ENCODE results near the gene BCDIN3D. TPM values are rescaled to one million over a fixed set of nuclear protein-coding genes. Genes with fewer than 3 reads are reported as not detected.
"Not testable (repeated sequence)": the region's sequence is repeated elsewhere in the genome, so short reads cannot be mapped to it uniquely, and the experiment has no call there.

The BCDIN3D gene
- total RNA-seq, 2 experiments from 2014 or later: 7.7 to 8.7 TPM

- no peak for DNase-seq
- ChIA-PET CTCF (interaction anchor here (1.0 kb wide), 1 partner anchor 10 kb away, joined by 3 read pairs; no protein-coding TSS in a partner anchor), POLR2A (no interaction called here)
- H3K4me3 Mint-ChIP-seq: no peak overlapping the region
- no peaks in the 10 kb centered on the region for H3K27me3 Mint-ChIP-seq
- H3K4me1 Mint-ChIP-seq: no peaks in the 10 kb centered on the region
- H3K9me3 Mint-ChIP-seq: peaks cover under 1% of the 10 kb centered on the region
- H3K36me3 Mint-ChIP-seq (ENCODE audit: low read depth): no peaks in the 10 kb centered on the region
- no peak overlapping the region for H3K27ac Mint-ChIP-seq
Measured at GRCh38 chr12:49872381-49872780, 29.5 kb upstream of the BCDIN3D start.

GRCh38 chr12:49871811-49872251 is 28.9 kb upstream of the BCDIN3D start:
- H3K27me3 Mint-ChIP-seq; DNase-seq; H3K36me3 Mint-ChIP-seq (ENCODE audit: low read depth); H3K4me3 Mint-ChIP-seq; H3K9me3 Mint-ChIP-seq; POLR2A ChIA-PET; H3K27ac Mint-ChIP-seq; H3K4me1 Mint-ChIP-seq: not testable (repeated sequence)
- CTCF ChIA-PET: interaction anchor here (0.7 to 1.0 kb wide), 2 partner anchors 9 to 10 kb away, joined by 3 to 6 read pairs; no protein-coding TSS in a partner anchor

GRCh38 chr12:49871263-49871561 is 28.3 kb upstream of the BCDIN3D start:
- no peak overlapping the region for H3K27ac Mint-ChIP-seq
- POLR2A ChIA-PET: interaction anchor here (0.6 kb wide), 1 partner anchor 223 kb away, joined by 3 read pairs; no protein-coding TSS in a partner anchor
- H3K4me1 Mint-ChIP-seq: no peaks in the 10 kb centered on the region
- no peaks in the 10 kb centered on the region for H3K27me3 Mint-ChIP-seq
- no peak overlapping the region for H3K4me3 Mint-ChIP-seq
- DNase-seq: no peak
- no peaks in the 10 kb centered on the region for H3K36me3 Mint-ChIP-seq (ENCODE audit: low read depth)
- CTCF ChIA-PET: no interaction called here
- no peaks in the 10 kb centered on the region for H3K9me3 Mint-ChIP-seq

GRCh38 chr12:49870501-49871262 is 27.8 kb upstream of the BCDIN3D start:
- no peaks in the 10 kb centered on the region for H3K9me3 Mint-ChIP-seq
- no peak overlapping the region for H3K4me3 Mint-ChIP-seq
- CTCF ChIA-PET: interaction anchor here (0.9 kb wide), 1 partner anchor 97 kb away, joined by 4 read pairs; no protein-coding TSS in a partner anchor
- H3K27ac Mint-ChIP-seq: no peak overlapping the region
- no peaks in the 10 kb centered on the region for H3K36me3 Mint-ChIP-seq (ENCODE audit: low read depth)
- POLR2A ChIA-PET: interaction anchor here (0.6 kb wide), 1 partner anchor 223 kb away, joined by 3 read pairs; no protein-coding TSS in a partner anchor
- H3K4me1 Mint-ChIP-seq: no peaks in the 10 kb centered on the region
- DNase-seq: no peak
- H3K27me3 Mint-ChIP-seq: no peaks in the 10 kb centered on the region

GRCh38 chr12:49869816-49870500 is 27.1 kb upstream of the BCDIN3D start:
- POLR2A ChIA-PET: no interaction called here
- no peak overlapping the region for H3K27ac Mint-ChIP-seq
- CTCF ChIA-PET: interaction anchor here (0.5 to 1.2 kb wide), 3 partner anchors 97 to 840 kb away, joined by 3 to 4 read pairs (median 3); no protein-coding TSS in a partner anchor
- no peaks in the 10 kb centered on the region for H3K4me1 Mint-ChIP-seq
- no peaks in the 10 kb centered on the region for H3K27me3 Mint-ChIP-seq
- H3K4me3 Mint-ChIP-seq: no peak overlapping the region
- DNase-seq: no peak
- H3K36me3 Mint-ChIP-seq (ENCODE audit: low read depth): no peaks in the 10 kb centered on the region
- no peaks in the 10 kb centered on the region for H3K9me3 Mint-ChIP-seq

- H3K27me3 Mint-ChIP-seq: peaks cover 2% of the 10 kb centered on the region
- no peak overlapping the region for H3K4me3 Mint-ChIP-seq
- H3K9me3 Mint-ChIP-seq: no peaks in the 10 kb centered on the region
- DNase-seq: no peak
- POLR2A ChIA-PET: no interaction called here
- CTCF ChIA-PET: interaction anchor here (0.5 to 1.2 kb wide), 3 partner anchors 98 to 841 kb away, joined by 3 read pairs; no protein-coding TSS in a partner anchor
- H3K27ac Mint-ChIP-seq: no peak overlapping the region
- H3K4me1 Mint-ChIP-seq: no peaks in the 10 kb centered on the region
- no peaks in the 10 kb centered on the region for H3K36me3 Mint-ChIP-seq (ENCODE audit: low read depth)
Measured at GRCh38 chr12:49868952-49869815, 26.3 kb upstream of the BCDIN3D start.

GRCh38 chr12:49868449-49868848 is 25.5 kb upstream of the BCDIN3D start:
- DNase-seq: no peak
- no peaks in the 10 kb centered on the region for H3K36me3 Mint-ChIP-seq (ENCODE audit: low read depth)
- no peak overlapping the region for H3K4me3 Mint-ChIP-seq
- H3K4me1 Mint-ChIP-seq: no peaks in the 10 kb centered on the region
- peaks cover 2% of the 10 kb centered on the region for H3K27me3 Mint-ChIP-seq
- no peak overlapping the region for H3K27ac Mint-ChIP-seq
- CTCF ChIA-PET: interaction anchor here (1.0 to 2.7 kb wide), 4 partner anchors 12 to 99 kb away, joined by 3 to 9 read pairs (median 3); no protein-coding TSS in a partner anchor
- POLR2A ChIA-PET: no interaction called here
- H3K9me3 Mint-ChIP-seq: no peaks in the 10 kb centered on the region

GRCh38 chr12:49867570-49868341 is 24.9 kb upstream of the BCDIN3D start:
- no peaks in the 10 kb centered on the region for H3K36me3 Mint-ChIP-seq (ENCODE audit: low read depth)
- ChIA-PET CTCF (interaction anchor here (0.9 to 2.7 kb wide), 5 partner anchors 11 to 99 kb away, joined by 3 to 9 read pairs (median 4); no protein-coding TSS in a partner anchor), POLR2A (no interaction called here)
- peaks cover 2% of the 10 kb centered on the region for H3K27me3 Mint-ChIP-seq
- H3K4me3 Mint-ChIP-seq: no peak overlapping the region
- no peak for DNase-seq
- no peaks in the 10 kb centered on the region for H3K9me3 Mint-ChIP-seq
- no peaks in the 10 kb centered on the region for H3K4me1 Mint-ChIP-seq
- H3K27ac Mint-ChIP-seq: no peak overlapping the region

- CTCF ChIA-PET: interaction anchor here (0.6 to 2.7 kb wide), 9 partner anchors 10 to 158 kb away, joined by 3 to 9 read pairs (median 4); partner anchors contain the start of gene RACGAP1
Measured at GRCh38 chr12:49866859-49867569, 24.1 kb upstream of the BCDIN3D start.

GRCh38 chr12:49865782-49866135 is 22.9 kb upstream of the BCDIN3D start:
- peaks cover 2% of the 10 kb centered on the region for H3K27me3 Mint-ChIP-seq
- POLR2A ChIA-PET: no interaction called here
- no peaks in the 10 kb centered on the region for H3K9me3 Mint-ChIP-seq
- CTCF ChIA-PET: interaction anchor here (0.7 to 2.7 kb wide), 6 partner anchors 9 to 125 kb away, joined by 3 to 9 read pairs (median 4); partner anchors contain the start of gene TMBIM6
- H3K4me3 Mint-ChIP-seq: no peak overlapping the region
- H3K27ac Mint-ChIP-seq: no peak overlapping the region
- DNase-seq: no peak
- no peaks in the 10 kb centered on the region for H3K4me1 Mint-ChIP-seq
- no peaks in the 10 kb centered on the region for H3K36me3 Mint-ChIP-seq (ENCODE audit: low read depth)

More at GRCh38 chr12:49866859-49867569, 24.1 kb upstream of the BCDIN3D start:
- Mint-ChIP-seq H3K9me3 (no peaks in the 10 kb centered on the region), H3K4me1 (no peaks in the 10 kb centered on the region), H3K27me3 (peaks cover 2% of the 10 kb centered on the region), H3K4me3 (no peak overlapping the region), H3K36me3 (ENCODE audit: low read depth) (no peaks in the 10 kb centered on the region), H3K27ac (no peak overlapping the region)
- DNase-seq: peak; percentile 78
- POLR2A ChIA-PET: no interaction called here

- Mint-ChIP-seq H3K9me3 (no peaks in the 10 kb centered on the region), H3K27ac (no peak overlapping the region), H3K27me3 (peaks cover 2% of the 10 kb centered on the region), H3K36me3 (ENCODE audit: low read depth) (no peaks in the 10 kb centered on the region), H3K4me1 (no peaks in the 10 kb centered on the region), H3K4me3 (no peak overlapping the region)
- DNase-seq: no peak
- ChIA-PET POLR2A (no interaction called here), CTCF (interaction anchor here (1.2 kb wide), 1 partner anchor 80 kb away, joined by 3 read pairs; no protein-coding TSS in a partner anchor)
Measured at GRCh38 chr12:49865109-49865781, 22.3 kb upstream of the BCDIN3D start.
